Smooth muscle cell (in vitro differentiated cells): ENCODE data around the gene IRAK2. TPM values are rescaled to one million over a fixed set of nuclear protein-coding genes. Genes with fewer than 3 reads are reported as not detected.
A peak's percentile ranks its signal among the peaks of the same experiment; 100 is the strongest.

Experiments used
- DNase-seq: peaks from one replicate; lab custom pipeline; 2025; ENCODE audit not compliant: unreplicated experiment; lab: John Stamatoyannopoulos, UW
- H2AFZ ChIP-seq: fragments of 200-600 bp; sonication (generic); 2 replicates; pipeline ENCODE4 v1.6.0; 2016; ENCODE audit warnings: antibody characterized with exemption, low read depth, mild to moderate bottlenecking
- H3F3A ChIP-seq: fragments of 200-600 bp; sonication (generic); 2 replicates; pipeline ENCODE4 v1.6.0; 2017; ENCODE audit warnings: antibody characterized with exemption, low read depth
- H3K27ac ChIP-seq: fragments of 200-600 bp; sonication (generic); 2 replicates; pipeline ENCODE4 v1.5.1; 2016; ENCODE audit warnings: low read depth, mild to moderate bottlenecking
- H3K27me3 ChIP-seq: fragments of 200-600 bp; sonication (generic); 2 replicates; pipeline ENCODE4 v1.6.1; 2016; ENCODE audit warnings: low read depth, mild to moderate bottlenecking
- H3K36me3 ChIP-seq: fragments of 200-600 bp; sonication (generic); 2 replicates; pipeline ENCODE4 v1.5.1; 2016; ENCODE audit warnings: low read depth
- H3K4me1 ChIP-seq: fragments of 200-600 bp; sonication (generic); 2 replicates; pipeline ENCODE4 v1.5.1; 2016; ENCODE audit warnings: low read depth
- H3K4me2 ChIP-seq: fragments of 200-600 bp; sonication (generic); 2 replicates; pipeline ENCODE4 v1.6.0; 2016; ENCODE audit warnings: mild to moderate bottlenecking
- H3K4me3 ChIP-seq: fragments of 200-600 bp; sonication (generic); 2 replicates; pipeline ENCODE4 v1.5.1; 2016; ENCODE audit warnings: mild to moderate bottlenecking
- H3K79me2 ChIP-seq: fragments of 200-600 bp; sonication (generic); 2 replicates; pipeline ENCODE4 v1.6.0; 2016; ENCODE audit warnings: low read depth, mild to moderate bottlenecking
- H3K9ac ChIP-seq: fragments of 200-600 bp; sonication (generic); 2 replicates; pipeline ENCODE4 v1.6.0; 2016; ENCODE audit warnings: low read depth
- H3K9me3 ChIP-seq: fragments of 200-600 bp; sonication (generic); replicated peaks from 2 replicates; pipeline ENCODE4 v1.5.1; 2016; ENCODE audit warnings: low read depth
- H4K20me1 ChIP-seq: fragments of 200-600 bp; sonication (generic); 2 replicates; pipeline ENCODE4 v1.6.0; 2016; ENCODE audit warnings: low read depth
- WGBS: methylation state at CpG from one replicate; pipeline ENCODE4 v1.1.7; 2016; ENCODE audit warnings: low lambda C conversion rate; 5-methylcytosine and 5-hydroxymethylcytosine counted together
- polyA plus RNA-seq: library from polyadenylated mRNA; unstranded; fragments of >200 nt; fragmentation: Nextera tagmentation; extraction: Ambion mirVana; gene quantifications from 2 replicates; pipeline ENCODE4 v1.2.1, GENCODE V29; 2016
- total RNA-seq: library from RNA; depleted of rRNA; stranded (reverse); fragments of >200 nt; gene quantifications from 2 replicates; pipeline ENCODE4 v1.2.3, GENCODE V29; 2014
- TF ChIP-seq, protein P1 (sequence below): fragments of 200-600 bp; sonication (generic); IDR thresholded peaks from 2 replicates; pipeline ENCODE4 v1.5.1; 2017; ENCODE audit warnings: borderline replicate concordance, mild to moderate bottlenecking, antibody characterized with exemption; ENCODE audit not compliant: insufficient read depth, poor library complexity, severe bottlenecking

Gene IRAK2
- total and polyA plus RNA-seq, 2 experiments from 2014 or later, result 3.3 to 3.4 TPM

DNA sequence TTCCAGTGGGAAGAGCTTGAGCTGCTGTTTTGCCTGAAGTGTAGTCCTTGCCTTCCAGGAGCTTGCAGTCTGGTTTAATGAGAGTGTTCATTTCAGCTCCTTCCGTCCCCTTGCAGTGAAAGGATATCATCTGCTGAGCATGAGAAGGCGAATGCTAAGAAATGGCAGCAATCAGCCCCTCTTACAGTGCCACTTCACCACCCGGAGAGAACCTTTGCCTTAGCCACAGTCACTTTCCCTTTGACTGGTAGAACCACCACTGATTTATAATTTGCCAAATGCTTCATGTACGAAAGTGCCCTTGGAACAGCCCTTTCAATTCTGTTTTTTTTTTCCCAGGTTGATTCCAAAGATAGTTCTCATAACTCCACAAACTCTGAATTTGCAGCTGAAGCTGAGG, 95.1 kb downstream of the IRAK2 start:
- no peaks in the 10 kb centered on the region for H3K9me3 ChIP-seq
- H3K4me1 ChIP-seq, result no peaks in the 10 kb centered on the region
- H4K20me1 ChIP-seq, result peaks cover 83% of the 10 kb centered on the region
- H3K4me2 ChIP-seq, result no peak overlapping the region
- TF ChIP-seq, protein P1, sequence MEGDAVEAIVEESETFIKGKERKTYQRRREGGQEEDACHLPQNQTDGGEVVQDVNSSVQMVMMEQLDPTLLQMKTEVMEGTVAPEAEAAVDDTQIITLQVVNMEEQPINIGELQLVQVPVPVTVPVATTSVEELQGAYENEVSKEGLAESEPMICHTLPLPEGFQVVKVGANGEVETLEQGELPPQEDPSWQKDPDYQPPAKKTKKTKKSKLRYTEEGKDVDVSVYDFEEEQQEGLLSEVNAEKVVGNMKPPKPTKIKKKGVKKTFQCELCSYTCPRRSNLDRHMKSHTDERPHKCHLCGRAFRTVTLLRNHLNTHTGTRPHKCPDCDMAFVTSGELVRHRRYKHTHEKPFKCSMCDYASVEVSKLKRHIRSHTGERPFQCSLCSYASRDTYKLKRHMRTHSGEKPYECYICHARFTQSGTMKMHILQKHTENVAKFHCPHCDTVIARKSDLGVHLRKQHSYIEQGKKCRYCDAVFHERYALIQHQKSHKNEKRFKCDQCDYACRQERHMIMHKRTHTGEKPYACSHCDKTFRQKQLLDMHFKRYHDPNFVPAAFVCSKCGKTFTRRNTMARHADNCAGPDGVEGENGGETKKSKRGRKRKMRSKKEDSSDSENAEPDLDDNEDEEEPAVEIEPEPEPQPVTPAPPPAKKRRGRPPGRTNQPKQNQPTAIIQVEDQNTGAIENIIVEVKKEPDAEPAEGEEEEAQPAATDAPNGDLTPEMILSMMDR, result no peak
- H2AFZ ChIP-seq, result no peak overlapping the region
- 96% methylated on average over 4 of the region's 4 CpGs for WGBS
- no peak overlapping the region for H3K4me3 ChIP-seq
- no peaks in the 10 kb centered on the region for H3K27me3 ChIP-seq
- H3K27ac ChIP-seq, result no peak overlapping the region
- H3F3A ChIP-seq, result peaks cover 13% of the 10 kb centered on the region
- no peak overlapping the region for H3K9ac ChIP-seq
- DNase-seq, result no peak
- peaks cover 7% of the 10 kb centered on the region for H3K36me3 ChIP-seq
- H3K79me2 ChIP-seq, result peaks cover 34% of the 10 kb centered on the region

DNA sequence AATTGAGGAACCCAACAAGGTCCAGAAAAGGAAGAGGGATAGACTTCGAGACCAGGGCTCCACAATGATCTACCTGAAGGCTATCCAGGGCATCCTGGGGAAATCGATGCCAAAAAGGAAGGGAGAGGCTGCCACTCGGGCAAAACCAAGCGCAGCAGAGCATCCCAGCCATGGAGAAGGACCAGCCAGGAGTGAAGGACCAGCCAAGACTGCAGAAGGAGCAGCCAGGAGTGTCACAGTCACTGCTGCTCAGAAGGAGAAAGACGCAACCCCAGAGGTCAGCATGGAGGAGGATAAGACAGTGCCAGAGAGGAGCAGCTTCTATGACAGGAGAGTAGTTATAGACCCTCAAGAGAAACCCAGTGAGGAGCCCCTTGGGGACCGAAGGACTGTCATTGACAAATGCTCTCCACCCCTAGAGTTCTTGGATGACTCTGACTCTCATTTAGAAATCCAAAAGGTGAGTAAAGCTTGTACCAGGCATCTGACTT, 95.5 kb downstream of the IRAK2 start:
- no peak overlapping the region for H3K4me3 ChIP-seq
- no peak overlapping the region for H3K4me2 ChIP-seq
- H3F3A ChIP-seq, result peaks cover 13% of the 10 kb centered on the region
- TF ChIP-seq, protein P1, result no peak
- peaks cover 83% of the 10 kb centered on the region for H4K20me1 ChIP-seq
- H3K36me3 ChIP-seq, result peaks cover 7% of the 10 kb centered on the region
- H3K79me2 ChIP-seq, result peaks cover 37% of the 10 kb centered on the region
- H2AFZ ChIP-seq, result no peak overlapping the region
- no peaks in the 10 kb centered on the region for H3K9me3 ChIP-seq
- H3K9ac ChIP-seq, result no peak overlapping the region
- no peak for DNase-seq
- no peaks in the 10 kb centered on the region for H3K27me3 ChIP-seq
- no peak overlapping the region for H3K27ac ChIP-seq
- 99% methylated on average over 6 of the region's 6 CpGs for WGBS
- H3K4me1 ChIP-seq, result no peaks in the 10 kb centered on the region

DNA sequence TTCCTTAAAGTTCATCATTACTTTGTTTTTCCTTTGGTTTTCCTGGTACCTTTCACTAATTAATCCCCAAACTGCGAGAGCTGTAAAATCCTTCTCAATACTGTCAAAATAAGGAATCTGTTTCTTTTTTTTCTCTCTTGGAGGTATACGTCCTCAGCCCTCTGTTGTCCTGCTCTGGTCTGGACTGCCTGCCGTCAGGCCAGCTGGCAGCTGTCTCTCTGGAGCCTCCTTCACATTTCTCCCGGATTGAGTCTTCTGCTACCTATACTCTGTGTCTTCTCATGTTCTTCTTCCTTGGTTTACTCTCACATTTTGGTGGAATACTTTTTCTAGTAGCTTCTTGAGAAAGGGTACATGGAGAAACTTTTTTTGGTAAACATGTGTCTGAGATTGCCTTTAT, 97.3 kb downstream of the IRAK2 start:
- TF ChIP-seq, protein P1, result no peak
- Histone ChIP-seq H3K9ac (no peak overlapping the region), H3K79me2 (peaks cover 48% of the 10 kb centered on the region), H3K36me3 (peaks cover 7% of the 10 kb centered on the region), H3K4me2 (no peak overlapping the region), H3K4me3 (no peak overlapping the region), H3F3A (peaks cover 13% of the 10 kb centered on the region), H3K27me3 (no peaks in the 10 kb centered on the region), H4K20me1 (peaks cover 85% of the 10 kb centered on the region), H2AFZ (no peak overlapping the region), H3K9me3 (no peaks in the 10 kb centered on the region), H3K4me1 (no peaks in the 10 kb centered on the region), H3K27ac (no peak overlapping the region)
- 87% methylated on average over 4 of the region's 4 CpGs for whole genome bisulfite sequencing
- no peak for DNase-seq

DNA sequence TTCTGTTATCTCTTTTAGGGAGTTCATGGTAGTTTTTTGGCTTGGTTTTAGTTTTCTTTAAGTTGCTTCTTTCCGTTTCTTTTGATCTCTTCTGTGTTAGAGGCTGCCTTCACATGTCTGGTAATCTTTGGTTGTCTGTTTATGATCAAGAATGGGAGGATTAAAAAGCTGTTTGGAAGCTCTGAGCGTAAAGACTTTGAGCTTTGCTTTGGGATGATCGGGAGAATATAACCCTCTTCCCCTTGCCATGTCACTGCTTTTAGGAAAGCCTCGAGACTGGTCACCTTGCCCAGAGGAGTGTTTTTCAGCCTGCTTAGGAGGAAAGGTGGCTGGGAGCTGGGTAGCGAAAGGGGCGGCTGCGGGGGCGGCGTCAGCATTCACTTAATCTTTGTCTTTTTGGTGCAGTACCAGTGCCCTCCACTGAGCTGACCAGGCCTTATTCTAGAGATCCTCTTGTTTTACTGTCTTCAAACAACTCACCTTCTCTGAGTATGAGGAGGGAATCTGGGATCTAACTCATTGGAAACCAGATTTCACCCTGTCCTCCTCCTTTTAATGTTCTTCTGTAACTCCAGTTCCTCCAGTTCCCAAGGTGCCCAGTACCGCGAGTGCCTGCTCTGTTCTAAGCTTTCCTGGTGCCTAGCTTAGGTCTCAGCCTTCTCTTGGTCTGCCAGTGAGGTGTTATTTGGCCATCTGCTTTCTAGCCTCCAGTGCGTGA, 99.1 kb downstream of the IRAK2 start:
- DNase-seq, result no peak
- H3K9ac ChIP-seq, result no peak overlapping the region

More for the DNA sequence above, 99.1 kb downstream of the IRAK2 start:
- Histone ChIP-seq H2AFZ (no peak overlapping the region), H3K9me3 (no peaks in the 10 kb centered on the region), H3K36me3 (peaks cover 7% of the 10 kb centered on the region), H3K4me2 (peak overlapping the region; percentile 63), H4K20me1 (peaks cover 86% of the 10 kb centered on the region), H3F3A (peaks cover 13% of the 10 kb centered on the region), H3K27ac (peak overlapping the region; percentile 29), H3K4me3 (peak overlapping the region; percentile 3), H3K79me2 (peaks cover 53% of the 10 kb centered on the region), H3K27me3 (no peaks in the 10 kb centered on the region), H3K4me1 (no peaks in the 10 kb centered on the region)
- WGBS, result 33% methylated on average over 12 of the region's 12 CpGs
- TF ChIP-seq, protein P1, result peak; percentile 39
